ENCODE data around the gene SLC10A7. TPM values are rescaled to one million over a fixed set of nuclear protein-coding genes. Genes with fewer than 3 reads are reported as not detected.

The SLC10A7 gene
- total and polyA plus RNA-seq, 9 of the 15 experiments (the other 6 are each of a cell fraction or from before 2014, with no cell fraction given) = 6.4 to 22.8 (median 16.1) TPM

DNA sequence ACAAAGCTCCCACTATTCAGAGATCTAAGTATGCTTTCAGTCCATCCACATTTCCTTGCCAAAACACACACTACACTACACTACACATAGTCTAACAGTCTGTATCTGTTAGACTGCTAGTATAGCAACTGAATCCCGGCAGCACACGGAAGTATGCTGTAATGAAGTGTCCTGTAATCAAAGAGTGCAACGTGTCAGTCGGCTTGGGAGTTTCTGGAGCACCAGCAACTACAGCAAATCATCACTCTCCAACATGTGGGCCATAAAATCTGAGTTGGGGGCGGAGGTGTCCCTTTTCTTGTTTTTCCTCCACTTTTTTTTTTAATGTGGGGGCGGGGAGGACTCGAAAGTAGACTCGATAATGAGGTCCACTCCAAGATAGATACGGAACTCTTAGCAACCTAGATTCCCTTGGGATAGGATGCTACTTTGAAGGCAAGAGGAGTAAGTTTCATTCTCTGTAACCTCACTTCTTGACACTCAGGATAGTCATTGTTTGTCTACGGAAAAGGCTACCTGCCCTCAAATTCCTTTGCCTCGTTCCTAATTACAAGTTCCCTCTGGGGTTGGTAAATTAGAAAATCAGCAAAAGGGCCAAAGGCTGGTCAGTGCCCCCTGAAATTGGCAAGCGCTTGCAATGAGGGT, 722 bp downstream of the SLC10A7 start (continued):
- TF ChIP-seq, protein P1, sequence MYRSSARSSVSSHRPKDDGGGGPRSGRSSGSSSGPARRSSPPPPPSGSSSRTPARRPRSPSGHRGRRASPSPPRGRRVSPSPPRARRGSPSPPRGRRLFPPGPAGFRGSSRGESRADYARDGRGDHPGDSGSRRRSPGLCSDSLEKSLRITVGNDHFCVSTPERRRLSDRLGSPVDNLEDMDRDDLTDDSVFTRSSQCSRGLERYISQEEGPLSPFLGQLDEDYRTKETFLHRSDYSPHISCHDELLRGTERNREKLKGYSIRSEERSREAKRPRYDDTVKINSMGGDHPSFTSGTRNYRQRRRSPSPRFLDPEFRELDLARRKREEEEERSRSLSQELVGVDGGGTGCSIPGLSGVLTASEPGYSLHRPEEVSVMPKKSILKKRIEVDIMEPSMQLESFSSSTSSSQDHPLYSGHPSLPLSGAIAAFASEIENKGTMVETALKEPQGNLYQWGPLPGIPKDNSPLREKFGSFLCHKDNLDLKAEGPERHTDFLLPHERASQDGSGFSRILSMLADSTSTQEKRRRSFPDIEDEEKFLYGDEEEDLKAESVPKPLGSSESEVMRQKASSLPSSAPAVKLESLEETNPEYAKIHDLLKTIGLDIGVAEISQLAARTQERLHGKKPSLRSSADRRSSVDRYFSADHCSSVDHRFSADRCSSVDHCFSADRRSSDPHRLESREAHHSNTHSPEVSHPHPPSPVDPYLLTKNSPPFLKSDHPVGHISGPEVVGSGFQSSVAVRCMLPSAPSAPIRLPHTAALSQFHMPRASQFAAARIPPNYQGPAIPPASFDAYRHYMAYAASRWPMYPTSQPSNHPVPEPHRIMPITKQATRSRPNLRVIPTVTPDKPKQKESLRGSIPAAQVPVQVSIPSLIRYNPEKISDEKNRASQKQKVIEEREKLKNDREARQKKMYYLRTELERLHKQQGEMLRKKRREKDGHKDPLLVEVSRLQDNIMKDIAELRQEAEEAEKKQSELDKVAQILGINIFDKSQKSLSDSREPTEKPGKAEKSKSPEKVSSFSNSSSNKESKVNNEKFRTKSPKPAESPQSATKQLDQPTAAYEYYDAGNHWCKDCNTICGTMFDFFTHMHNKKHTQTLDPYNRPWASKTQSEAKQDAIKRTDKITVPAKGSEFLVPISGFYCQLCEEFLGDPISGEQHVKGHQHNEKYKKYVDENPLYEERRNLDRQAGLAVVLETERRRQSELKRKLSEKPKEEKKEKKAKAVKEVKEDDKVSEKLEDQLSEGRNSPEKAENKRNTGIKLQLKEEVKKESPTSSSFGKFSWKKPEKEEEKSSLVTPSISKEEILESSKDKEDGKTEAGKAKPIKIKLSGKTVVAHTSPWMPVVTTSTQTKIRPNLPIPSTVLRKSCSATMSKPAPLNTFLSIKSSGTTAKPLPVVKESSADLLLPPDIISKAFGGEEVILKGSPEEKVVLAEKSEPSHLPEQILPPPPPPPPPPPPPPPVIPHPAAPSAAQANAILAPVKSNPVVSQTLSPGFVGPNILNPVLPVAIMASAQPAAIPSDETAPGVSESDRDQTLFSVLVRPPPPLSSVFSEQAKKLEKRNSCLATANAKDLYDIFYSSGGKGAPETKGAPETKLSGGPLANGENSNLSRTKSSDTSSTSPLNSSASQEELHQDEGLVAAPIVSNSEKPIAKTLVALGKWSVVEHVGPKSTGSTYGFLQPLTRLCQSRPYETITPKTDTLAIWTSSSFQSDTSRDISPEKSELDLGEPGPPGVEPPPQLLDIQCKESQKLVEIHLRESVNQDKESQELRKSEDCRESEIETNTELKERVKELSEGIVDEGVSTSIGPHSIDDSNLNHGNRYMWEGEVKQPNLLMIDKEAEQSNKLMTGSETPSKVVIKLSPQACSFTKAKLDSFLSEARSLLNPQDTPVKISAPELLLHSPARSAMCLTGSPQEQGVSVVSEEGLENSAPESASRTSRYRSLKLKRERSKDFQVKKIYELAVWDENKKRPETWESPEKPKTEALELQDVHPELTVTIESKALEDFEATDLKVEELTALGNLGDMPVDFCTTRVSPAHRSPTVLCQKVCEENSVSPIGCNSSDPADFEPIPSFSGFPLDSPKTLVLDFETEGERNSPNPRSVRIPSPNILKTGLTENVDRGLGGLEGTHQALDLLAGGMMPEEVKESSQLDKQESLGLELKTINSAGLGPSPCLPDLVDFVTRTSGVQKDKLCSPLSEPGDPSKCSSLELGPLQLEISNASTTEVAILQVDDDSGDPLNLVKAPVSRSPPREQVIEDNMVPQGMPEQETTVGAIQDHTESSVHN (IDR thresholded peaks at IDR 0.05; ENCODE audit: borderline replicate concordance in 1 of 2, low read depth in 1 of 2) = no peak
- no peak for TF ChIP-seq KDM2B (CRISPR knock-in tag; IDR thresholded peaks at IDR 0.05)
- TF ChIP-seq, protein P2, sequence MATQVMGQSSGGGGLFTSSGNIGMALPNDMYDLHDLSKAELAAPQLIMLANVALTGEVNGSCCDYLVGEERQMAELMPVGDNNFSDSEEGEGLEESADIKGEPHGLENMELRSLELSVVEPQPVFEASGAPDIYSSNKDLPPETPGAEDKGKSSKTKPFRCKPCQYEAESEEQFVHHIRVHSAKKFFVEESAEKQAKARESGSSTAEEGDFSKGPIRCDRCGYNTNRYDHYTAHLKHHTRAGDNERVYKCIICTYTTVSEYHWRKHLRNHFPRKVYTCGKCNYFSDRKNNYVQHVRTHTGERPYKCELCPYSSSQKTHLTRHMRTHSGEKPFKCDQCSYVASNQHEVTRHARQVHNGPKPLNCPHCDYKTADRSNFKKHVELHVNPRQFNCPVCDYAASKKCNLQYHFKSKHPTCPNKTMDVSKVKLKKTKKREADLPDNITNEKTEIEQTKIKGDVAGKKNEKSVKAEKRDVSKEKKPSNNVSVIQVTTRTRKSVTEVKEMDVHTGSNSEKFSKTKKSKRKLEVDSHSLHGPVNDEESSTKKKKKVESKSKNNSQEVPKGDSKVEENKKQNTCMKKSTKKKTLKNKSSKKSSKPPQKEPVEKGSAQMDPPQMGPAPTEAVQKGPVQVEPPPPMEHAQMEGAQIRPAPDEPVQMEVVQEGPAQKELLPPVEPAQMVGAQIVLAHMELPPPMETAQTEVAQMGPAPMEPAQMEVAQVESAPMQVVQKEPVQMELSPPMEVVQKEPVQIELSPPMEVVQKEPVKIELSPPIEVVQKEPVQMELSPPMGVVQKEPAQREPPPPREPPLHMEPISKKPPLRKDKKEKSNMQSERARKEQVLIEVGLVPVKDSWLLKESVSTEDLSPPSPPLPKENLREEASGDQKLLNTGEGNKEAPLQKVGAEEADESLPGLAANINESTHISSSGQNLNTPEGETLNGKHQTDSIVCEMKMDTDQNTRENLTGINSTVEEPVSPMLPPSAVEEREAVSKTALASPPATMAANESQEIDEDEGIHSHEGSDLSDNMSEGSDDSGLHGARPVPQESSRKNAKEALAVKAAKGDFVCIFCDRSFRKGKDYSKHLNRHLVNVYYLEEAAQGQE (IDR thresholded peaks at IDR 0.05; ENCODE audit: borderline replicate concordance) = no peak
- TF ChIP-seq, protein P2 (CRISPR knock-in tag; IDR thresholded peaks at IDR 0.05; ENCODE audit: low read depth) = no peak
- TF ChIP-seq ZNF655 (CRISPR knock-in tag; IDR thresholded peaks at IDR 0.05) = no peak
- no peak for TF ChIP-seq DIDO1 (tag; IDR thresholded peaks at IDR 0.05; ENCODE audit: low read depth)
- peak; percentile 64; the same call in 1 of the 2 replicates for TF ChIP-seq MYC (IDR thresholded peaks at IDR 0.05; ENCODE audit: low read depth, low read length)
- TF ChIP-seq MYC (CRISPR knock-in tag; IDR thresholded peaks at IDR 0.05; ENCODE audit: borderline replicate concordance, low read depth) = no peak
- no peak for TF ChIP-seq CHD1 (IDR thresholded peaks at IDR 0.05; ENCODE audit: low read length)
- no peak for TF ChIP-seq NELFE (IDR thresholded peaks at IDR 0.05; ENCODE audit: insufficient read depth, insufficient read length)

Measured in K562 (cell line).